Measurements from ENCODE around the gene CDH5. TPM values are rescaled to one million over a fixed set of nuclear protein-coding genes. Genes with fewer than 3 reads are reported as not detected.

Gene CDH5
- total and polyA plus RNA-seq, 4 donors, result 5.5 to 21.9 (median 17.5) TPM

GRCh38 chr16:66441586-66442375 lies 75.3 kb downstream of the CDH5 start:
- Histone ChIP-seq H3K4me1 (ENCODE audit: control insufficient read depth in 4 of 4, insufficient read depth in 4 of 4, low read length in 3 of 4) (no peaks in the 10 kb centered on the region), H3K27ac (ENCODE audit: low read depth in 1 of 2, low read length in 2 of 2) (no peak overlapping the region), H3K27me3 (ENCODE audit: control insufficient read depth in 4 of 4, insufficient read depth in 4 of 4, low read length in 3 of 4) (no peaks in the 10 kb centered on the region), H3K9me3 (ENCODE audit: control insufficient read depth in 4 of 4, low read length in 3 of 4) (no peaks in the 10 kb centered on the region), H3K4me3 (ENCODE audit: low read depth in 1 of 3, low read length in 3 of 3) (no peak overlapping the region), H3K9ac (ENCODE audit: low read depth in 1 of 2, low read length in 2 of 2) (no peak overlapping the region), H3K36me3 (ENCODE audit: control insufficient read depth in 4 of 4, insufficient read depth in 3 of 4, low read depth in 1 of 4, low read length in 3 of 4) (no peaks in the 10 kb centered on the region)
- WGBS, result 88% methylated on average over 7 of the region's 7 CpGs
- TF ChIP-seq REST (IDR thresholded peaks at IDR 0.05) (no peak), FOXA1 (IDR thresholded peaks at IDR 0.05) (no peak), NR2F2 (IDR thresholded peaks at IDR 0.05) (no peak), ATF3 (IDR thresholded peaks at IDR 0.05) (no peak), EGR1 (IDR thresholded peaks at IDR 0.05; ENCODE audit: low read depth in 2 of 2) (no peak), GABPA (IDR thresholded peaks at IDR 0.05 in 1 of 2, conservative IDR thresholded peaks at IDR 0.05 in 1 of 2) (no peak), ZBTB33 (IDR thresholded peaks at IDR 0.05) (no peak), HNF4A (conservative IDR thresholded peaks at IDR 0.05) (no peak), TAF1 (conservative IDR thresholded peaks at IDR 0.05) (no peak), YY1 (IDR thresholded peaks at IDR 0.05) (no peak), JUND (IDR thresholded peaks at IDR 0.05) (no peak), RXRA (IDR thresholded peaks at IDR 0.05) (no peak), FOXA2 (IDR thresholded peaks at IDR 0.05) (no peak)
- no peak for DNase-seq (ENCODE audit: low spot score)

- WGBS, result 82% methylated on average over 6 of the region's 6 CpGs
- Histone ChIP-seq H3K4me3 (ENCODE audit: low read depth in 1 of 3, low read length in 3 of 3) (no peak overlapping the region), H3K9ac (ENCODE audit: low read depth in 1 of 2, low read length in 2 of 2) (no peak overlapping the region), H3K27ac (ENCODE audit: low read depth in 1 of 2, low read length in 2 of 2) (no peak overlapping the region), H3K4me1 (ENCODE audit: control insufficient read depth in 4 of 4, insufficient read depth in 4 of 4, low read length in 3 of 4) (peaks cover 0 to 1% (median 0%) of the 10 kb centered on the region in 4 donors), H3K27me3 (ENCODE audit: control insufficient read depth in 4 of 4, insufficient read depth in 4 of 4, low read length in 3 of 4) (no peaks in the 10 kb centered on the region), H3K9me3 (ENCODE audit: control insufficient read depth in 4 of 4, low read length in 3 of 4) (no peaks in the 10 kb centered on the region), H3K36me3 (ENCODE audit: control insufficient read depth in 4 of 4, insufficient read depth in 3 of 4, low read depth in 1 of 4, low read length in 3 of 4) (no peaks in the 10 kb centered on the region)
- no peak for DNase-seq (ENCODE audit: low spot score)
- TF ChIP-seq JUND (IDR thresholded peaks at IDR 0.05) (no peak), GABPA (IDR thresholded peaks at IDR 0.05 in 1 of 2, conservative IDR thresholded peaks at IDR 0.05 in 1 of 2) (no peak), EGR1 (IDR thresholded peaks at IDR 0.05; ENCODE audit: low read depth in 2 of 2) (no peak), YY1 (IDR thresholded peaks at IDR 0.05) (no peak), FOXA2 (IDR thresholded peaks at IDR 0.05) (no peak), FOXA1 (IDR thresholded peaks at IDR 0.05) (no peak), HNF4G (IDR thresholded peaks at IDR 0.05) (no peak), HNF4A (conservative IDR thresholded peaks at IDR 0.05) (no peak), MAX (IDR thresholded peaks at IDR 0.05) (no peak), CTCF (IDR thresholded peaks at IDR 0.05; ENCODE audit: low read depth, low read length, missing input control) (no peak), RXRA (IDR thresholded peaks at IDR 0.05) (no peak), REST (IDR thresholded peaks at IDR 0.05) (no peak), ATF3 (IDR thresholded peaks at IDR 0.05) (no peak)
Observed at GRCh38 chr16:66442502-66443268, 76.2 kb downstream of the CDH5 start.
